H9 (cell line): ENCODE data around the gene PRSS56. TPM values are rescaled to one million over a fixed set of nuclear protein-coding genes. Genes with fewer than 3 reads are reported as not detected.

ENCODE experiments used
- DNase-seq: peaks from one replicate; pipeline ENCODE4 v3.0.0-alpha.2; 2017
- H2AFZ ChIP-seq: one replicate; pipeline ENCODE4 v1.6.1; 2013; ENCODE audit warnings: mild to moderate bottlenecking, low read length, control low read depth, moderate library complexity
- H2AK5ac ChIP-seq: 2 replicates; pipeline ENCODE4 v1.6.1; 2013; ENCODE audit warnings: low read length, control low read depth, mixed read lengths; ENCODE audit not compliant: insufficient read length
- H2BK120ac ChIP-seq: one replicate; pipeline ENCODE4 v1.6.1; 2013; ENCODE audit warnings: low read depth, mild to moderate bottlenecking, low read length, control low read depth, inconsistent platforms; ENCODE audit not compliant: poor library complexity, severe bottlenecking
- H2BK12ac ChIP-seq: 2 replicates; pipeline ENCODE4 v1.6.1; 2013; ENCODE audit warnings: low read length, control low read depth, mixed read lengths, low read depth; ENCODE audit not compliant: insufficient read length
- H2BK15ac ChIP-seq: 2 replicates; pipeline ENCODE4 v1.6.1; 2013; ENCODE audit warnings: low read depth, low read length, control low read depth
- H2BK20ac ChIP-seq: one replicate; pipeline ENCODE4 v1.6.1; 2013; ENCODE audit warnings: low read depth, mild to moderate bottlenecking, low read length, control low read depth, inconsistent platforms; ENCODE audit not compliant: poor library complexity, severe bottlenecking
- H2BK5ac ChIP-seq: 2 replicates; pipeline ENCODE4 v1.6.1; 2013; ENCODE audit warnings: low read length, control low read depth, mixed read lengths; ENCODE audit not compliant: insufficient read length
- H3K14ac ChIP-seq: 2 replicates; pipeline ENCODE4 v1.6.1; 2013; ENCODE audit warnings: low read length, control low read depth; ENCODE audit not compliant: insufficient read depth
- H3K18ac ChIP-seq: 2 replicates; pipeline ENCODE4 v1.6.1; 2013; ENCODE audit warnings: low read depth, mild to moderate bottlenecking, mixed read lengths, low read length, control low read depth; ENCODE audit not compliant: insufficient read length
- H3K23ac ChIP-seq: 2 replicates; pipeline ENCODE4 v1.6.1; 2013; ENCODE audit warnings: low read length, control low read depth, mixed read lengths, low read depth; ENCODE audit not compliant: insufficient read length
- H3K23me2 ChIP-seq: 2 replicates; pipeline ENCODE4 v1.6.1; 2013; ENCODE audit warnings: low read depth, mild to moderate bottlenecking, mixed read lengths, low read length, control low read depth; ENCODE audit not compliant: insufficient read length, poor library complexity, severe bottlenecking
- H3K27ac ChIP-seq: 2 replicates; pipeline ENCODE4 v1.5.1; 2013; ENCODE audit warnings: low read length, control low read depth, mixed read lengths, low read depth; ENCODE audit not compliant: insufficient read length
- H3K27me3 ChIP-seq: 2 replicates; pipeline ENCODE4 v1.6.1; 2013; ENCODE audit warnings: low read length, control low read depth, inconsistent platforms; ENCODE audit not compliant: insufficient read depth
- H3K4ac ChIP-seq: 2 replicates; pipeline ENCODE4 v1.6.1; 2013; ENCODE audit warnings: low read depth, mild to moderate bottlenecking, control low read depth, inconsistent platforms, low read length, moderate library complexity
- H3K4me1 ChIP-seq: 2 replicates; pipeline ENCODE4 v1.6.1; 2013; ENCODE audit warnings: low read length, control low read depth, inconsistent platforms; ENCODE audit not compliant: insufficient read depth
- H3K4me2 ChIP-seq: 2 replicates; pipeline ENCODE4 v1.6.1; 2013; ENCODE audit warnings: low read length, control low read depth, mixed read lengths; ENCODE audit not compliant: insufficient read length, insufficient read depth
- H3K56ac ChIP-seq: 2 replicates; pipeline ENCODE4 v1.6.1; 2013; ENCODE audit warnings: low read depth, mild to moderate bottlenecking, mixed read lengths, low read length, control low read depth; ENCODE audit not compliant: insufficient read length
- H3K79me1 ChIP-seq: 2 replicates; pipeline ENCODE4 v1.6.1; 2013; ENCODE audit warnings: low read depth, mild to moderate bottlenecking, moderate library complexity, low read length, control low read depth, inconsistent platforms; ENCODE audit not compliant: insufficient read depth, poor library complexity, severe bottlenecking
- H3K79me2 ChIP-seq: 2 replicates; pipeline ENCODE4 v1.6.1; 2013; ENCODE audit warnings: low read length, control low read depth, inconsistent platforms; ENCODE audit not compliant: insufficient read depth
- H3K9ac ChIP-seq: 2 replicates; pipeline ENCODE4 v1.6.1; 2013; ENCODE audit warnings: low read length, control low read depth, mixed read lengths; ENCODE audit not compliant: insufficient read length; ENCODE audit errors: extremely low read depth
- H3K9me3 ChIP-seq: one replicate; pipeline ENCODE4 v1.6.1; 2013; ENCODE audit warnings: low read depth, low read length, inconsistent platforms; ENCODE audit not compliant: control insufficient read depth
- H3T11ph ChIP-seq: one replicate; pipeline ENCODE4 v1.6.1; 2013; ENCODE audit warnings: mild to moderate bottlenecking, low read length, control low read depth, inconsistent platforms
- H4K20me1 ChIP-seq: one replicate; pipeline ENCODE4 v1.6.1; 2013; ENCODE audit not compliant: control insufficient read depth, insufficient read length, insufficient read depth
- H4K5ac ChIP-seq: 2 replicates; pipeline ENCODE4 v1.6.1; 2013; ENCODE audit warnings: low read depth, mild to moderate bottlenecking, mixed read lengths, low read length, control low read depth; ENCODE audit not compliant: insufficient read length
- H4K8ac ChIP-seq: replicated peaks from 2 replicates; pipeline ENCODE4 v1.6.1; 2013; ENCODE audit warnings: low read length, control low read depth, mixed read lengths, low read depth; ENCODE audit not compliant: insufficient read length
- H4K91ac ChIP-seq: 2 replicates; pipeline ENCODE4 v1.6.1; 2013; ENCODE audit warnings: low read depth, mild to moderate bottlenecking, moderate library complexity, mixed read lengths, low read length, control low read depth; ENCODE audit not compliant: insufficient read length
- H3K27ac Mint-ChIP-seq, 3 experiments: 2 replicates in 2 of 3; 3 replicates in 1 of 3; pipeline ENCODE4 v1.8.0; 2020 to 2021; ENCODE audit warnings: mixed read lengths in 3 of 3, mild to moderate bottlenecking in 1 of 3, moderate library complexity in 1 of 3
- H3K27me3 Mint-ChIP-seq: 2 replicates; pipeline ENCODE4 v1.8.0; 2021; ENCODE audit warnings: low read depth, mild to moderate bottlenecking, moderate library complexity, mixed read lengths
- H3K36me3 Mint-ChIP-seq, 3 experiments: 2 replicates in 2 of 3; 3 replicates in 1 of 3; pipeline ENCODE4 v1.8.0; 2020 to 2021; ENCODE audit warnings: low read depth in 3 of 3, mixed read lengths in 3 of 3; ENCODE audit not compliant: insufficient read depth in 1 of 3
- H3K4me1 Mint-ChIP-seq, 2 experiments: 2 replicates each; pipeline ENCODE4 v1.8.0; 2020; ENCODE audit warnings: mixed read lengths in 2 of 2
- H3K4me3 Mint-ChIP-seq, 2 experiments: 2 replicates in 1 of 2; 3 replicates in 1 of 2; pipeline ENCODE4 v1.8.0; 2020 to 2021; ENCODE audit warnings: mild to moderate bottlenecking in 2 of 2, mixed read lengths in 2 of 2, moderate library complexity in 1 of 2
- H3K9me3 Mint-ChIP-seq, 2 experiments: 2 replicates in 1 of 2; 3 replicates in 1 of 2; pipeline ENCODE4 v1.8.0; 2020; ENCODE audit warnings: mild to moderate bottlenecking in 2 of 2, mixed read lengths in 2 of 2, moderate library complexity in 1 of 2
- CTCF ChIP-seq: fragments of 200-600 bp; sonication (generic); conservative IDR thresholded peaks from 3 replicates; pipeline ENCODE4 v1.8.0; 2021; ENCODE audit warnings: antibody characterized with exemption, mild to moderate bottlenecking
- WGBS: extraction: QIAGEN DNeasy Blood & Tissue Kit; methylation state at CpG from one replicate; pipeline ENCODE4 v1.1.7; 2013; ENCODE audit warnings: missing lambda C conversion rate, low lambda C conversion rate, mixed read lengths; ENCODE audit not compliant: insufficient read length; ENCODE audit errors: extremely low coverage; 5-methylcytosine and 5-hydroxymethylcytosine counted together
- long read RNA-seq: library from polyadenylated mRNA; unstranded; transcript quantifications from one replicate; pipeline ENCODE4 v2.0.0, GENCODE V29; 2020
- total RNA-seq: library from RNA; stranded (reverse); gene quantifications from 2 replicates; pipeline ENCODE4 v1.2.1, GENCODE V29; 2021

PRSS56 gene
- total RNA-seq, result not detected in 2 replicates
- long read RNA-seq, result 0 reads

- H2AFZ ChIP-seq, result no peak within 1 kb of the TSS
- no peak within 1 kb of the TSS for H2BK20ac ChIP-seq
- H3K4me3 Mint-ChIP-seq, result no peak within 1 kb of the TSS
- no peak within 1 kb of the TSS for H2BK5ac ChIP-seq
- no peak within 1 kb of the TSS for H3K18ac ChIP-seq
- H2BK120ac ChIP-seq, result no peak within 1 kb of the TSS
- TF ChIP-seq CTCF, result no peak
- H3K36me3 Mint-ChIP-seq, result peaks cover 0 to 1% (median 0%) of the 10 kb centered on the region in 3 experiments; a peak in 1 of 7 replicates
- no peak within 1 kb of the TSS for H4K5ac ChIP-seq
- H3K14ac ChIP-seq, result no peak within 1 kb of the TSS
- no peak within 1 kb of the TSS for H3K23ac ChIP-seq
- WGBS, result no CpG with 5 or more reads among the region's 19 CpGs
- H3K27ac ChIP-seq, result no peak within 1 kb of the TSS
- no peaks in the 10 kb centered on the region for H3K4me1 ChIP-seq
- no peak within 1 kb of the TSS for H2BK15ac ChIP-seq
- H3K9me3 Mint-ChIP-seq, result no peaks in the 10 kb centered on the region; a peak in 1 of 5 replicates
- H4K20me1 ChIP-seq, result no peaks in the 10 kb centered on the region
- H4K91ac ChIP-seq, result no peak within 1 kb of the TSS
- H2AK5ac ChIP-seq, result no peak within 1 kb of the TSS
- no peak within 1 kb of the TSS for H3K56ac ChIP-seq
- H3T11ph ChIP-seq, result no peak within 1 kb of the TSS
- no peak within 1 kb of the TSS for H3K4me2 ChIP-seq
- H2BK12ac ChIP-seq, result no peak within 1 kb of the TSS
- H3K4me1 Mint-ChIP-seq, result peaks cover 15 to 36% of the 10 kb centered on the region in 2 experiments
- H3K79me1 ChIP-seq, result no peaks in the 10 kb centered on the region
- H3K23me2 ChIP-seq, result peaks cover 14% of the 10 kb centered on the region
- DNase-seq, result no peak
- H3K4ac ChIP-seq, result no peak within 1 kb of the TSS
- no peaks in the 10 kb centered on the region for H3K9me3 ChIP-seq
- H3K27me3 Mint-ChIP-seq, result peaks cover 62% of the 10 kb centered on the region
- H3K27ac Mint-ChIP-seq, result no peak within 1 kb of the TSS
- no peak within 1 kb of the TSS for H3K9ac ChIP-seq
- H3K79me2 ChIP-seq, result no peaks in the 10 kb centered on the region
- no peak within 1 kb of the TSS for H4K8ac ChIP-seq
- peaks cover 15% of the 10 kb centered on the region for H3K27me3 ChIP-seq
These were observed at the start of gene PRSS56 for GRCh38 chr2:232519581-232520438. Gene PRSS56 (plus strand): TSS chr2:232520388. CDS start chr2:232520599, 211 bp downstream.
